HG03575 (cell line): ENCODE results near the gene HINT2.

Experiments
- ATAC-seq: cut with Tn5 transposase; IDR thresholded peaks from one replicate; pipeline ENCODE4 v1.9.1; 2021; ENCODE audit not compliant: unreplicated experiment, insufficient number of reproducible peaks, low FRiP score; ENCODE audit errors: extremely low read depth

Gene HINT2

GRCh38 chr9:35814841-35815543 lies at the start of gene HINT2:
Gene HINT2 (minus strand): TSS chr9:35815042. CDS start chr9:35814979, 63 bp downstream.
- peak; percentile 33 for ATAC-seq

DNA sequence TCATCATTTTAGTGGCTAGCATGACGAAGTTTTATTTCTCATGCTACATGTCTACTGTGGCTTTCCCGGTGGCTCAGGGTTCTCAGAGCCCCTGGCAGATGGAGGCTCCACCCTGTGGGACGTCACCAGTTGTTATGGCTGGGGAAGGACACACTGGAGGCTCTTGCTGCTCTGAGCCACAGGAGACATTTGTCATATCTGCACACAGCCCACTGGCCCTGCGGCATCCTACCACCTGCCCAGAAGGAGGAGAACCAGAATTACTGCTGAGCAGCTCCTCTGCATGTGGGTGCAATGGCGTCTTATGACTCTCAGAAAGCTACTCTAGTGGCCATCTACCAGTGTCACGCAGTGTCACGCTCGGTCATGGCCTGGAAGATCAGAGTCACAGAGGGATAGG lies 48.7 kb upstream of the HINT2 start:
- ATAC-seq = no peak

- ATAC-seq = no peak
Measured at GRCh38 chr9:35862328-35862727, 47.5 kb upstream of the HINT2 start.

- ATAC-seq = no peak
Measured at GRCh38 chr9:35861161-35861897, 46.5 kb upstream of the HINT2 start.

DNA sequence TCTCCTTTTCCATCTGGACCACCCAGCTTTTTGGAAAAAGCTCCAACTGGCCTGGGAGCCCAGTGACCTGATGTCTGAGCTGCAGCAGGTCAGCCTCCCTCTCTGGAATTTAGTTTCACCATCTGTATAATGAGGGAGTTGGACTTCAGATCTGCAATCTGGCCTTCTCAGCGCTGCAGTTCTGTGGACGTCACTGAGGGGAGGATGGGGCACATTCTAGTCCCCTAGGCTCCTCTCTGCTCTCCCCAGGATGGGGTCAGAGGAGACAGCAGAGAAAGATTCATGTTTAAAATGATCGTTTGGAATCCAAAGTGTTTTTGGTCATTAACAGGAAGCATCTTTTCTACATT lies 45.1 kb upstream of the HINT2 start:
- ATAC-seq = no peak

DNA sequence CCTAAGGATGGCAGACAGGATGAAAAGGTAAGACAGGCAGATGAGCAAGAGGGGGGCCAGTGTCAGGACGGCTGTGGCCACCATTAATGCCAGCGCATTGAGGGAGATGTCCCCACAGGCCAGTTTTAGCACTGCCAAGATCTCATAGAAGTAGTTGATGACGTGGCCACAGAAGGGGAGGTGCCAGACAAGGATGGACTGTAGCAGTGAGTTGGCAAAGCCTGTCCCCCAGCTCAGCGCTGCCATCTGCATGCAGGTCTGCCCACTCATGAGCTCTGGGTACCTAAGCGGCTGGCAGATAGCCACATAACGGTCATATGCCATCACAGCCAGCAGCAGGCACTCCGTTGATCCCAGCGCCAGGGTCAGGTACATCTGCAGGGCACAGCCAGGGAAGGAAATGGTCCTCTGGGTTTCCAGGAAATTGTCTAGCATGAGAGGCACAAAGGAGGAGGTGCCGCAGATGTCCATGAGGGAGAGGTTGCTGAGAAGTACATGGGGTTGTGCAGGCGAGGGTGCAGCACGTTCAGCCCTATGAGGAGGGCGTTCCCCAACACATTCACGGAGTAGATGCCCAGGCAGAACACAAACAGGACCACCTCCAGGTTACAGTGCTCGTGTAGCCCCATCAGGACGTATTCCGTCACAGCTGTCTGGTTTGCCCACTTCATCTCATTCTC lies 44.6 kb upstream of the HINT2 start:
- no peak for ATAC-seq

- no peak for ATAC-seq
Measured at GRCh38 chr9:35858458-35858857, 43.6 kb upstream of the HINT2 start.

- ATAC-seq = no peak
Measured at GRCh38 chr9:35856882-35857281, 42.0 kb upstream of the HINT2 start.

GRCh38 chr9:35856206-35856605 lies 41.4 kb upstream of the HINT2 start:
- ATAC-seq = no peak

- no peak for ATAC-seq
Measured at GRCh38 chr9:35854091-35854762, 39.4 kb upstream of the HINT2 start.

- ATAC-seq = no peak
Measured at GRCh38 chr9:35852876-35853865, 38.3 kb upstream of the HINT2 start.

- ATAC-seq = no peak
Measured at GRCh38 chr9:35852267-35852815, 37.5 kb upstream of the HINT2 start.

- ATAC-seq = peak; percentile 83
Measured at GRCh38 chr9:35847792-35848572, 33.1 kb upstream of the HINT2 start.

DNA sequence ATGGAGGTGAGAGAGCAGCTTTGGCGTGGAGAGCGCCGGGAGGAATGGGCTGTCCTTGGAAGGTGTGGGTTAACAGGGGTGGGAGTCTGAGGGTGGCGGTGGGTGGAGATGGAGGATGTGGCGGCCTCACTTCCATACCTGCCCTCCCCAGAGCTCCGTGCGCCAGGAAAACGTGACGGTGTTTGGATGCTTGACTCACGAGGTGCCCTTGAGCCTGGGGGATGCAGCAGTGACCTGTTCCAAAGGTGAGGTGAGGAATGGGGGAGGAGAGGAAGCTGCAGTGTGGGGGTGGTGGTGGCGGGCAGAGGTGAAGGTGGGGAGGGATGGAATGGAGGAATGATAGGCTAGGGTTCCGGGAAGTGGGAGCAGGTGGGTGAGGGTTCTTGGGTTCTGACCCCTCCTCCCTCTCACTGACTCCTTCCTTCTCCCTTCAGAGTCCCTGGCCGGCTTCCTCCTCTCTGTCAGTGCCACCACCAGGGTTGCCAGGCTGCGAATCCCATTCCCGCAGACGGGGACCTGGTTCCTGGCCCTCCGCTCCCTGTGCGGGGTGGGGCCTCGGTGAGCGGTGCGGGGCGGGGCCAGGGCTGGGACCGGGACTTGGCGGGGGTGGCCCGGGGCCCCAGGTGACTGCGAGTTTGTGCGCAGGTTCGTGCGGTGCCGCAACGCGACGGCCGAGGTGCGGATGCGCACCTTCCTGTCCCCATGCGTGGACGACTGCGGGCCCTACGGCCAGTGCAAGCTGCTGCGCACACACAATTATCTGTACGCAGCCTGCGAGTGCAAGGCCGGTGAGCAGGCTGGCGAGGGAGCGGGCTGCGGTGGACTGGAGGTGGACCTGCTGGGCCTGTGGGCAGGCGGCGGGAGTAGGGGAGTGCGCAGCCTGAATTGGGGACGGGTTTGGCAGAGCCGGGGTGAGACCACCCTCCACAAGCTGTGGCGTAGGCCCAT lies 31.3 kb upstream of the HINT2 start:
- no peak for ATAC-seq

- no peak for ATAC-seq
Measured at GRCh38 chr9:35844628-35845270, 29.9 kb upstream of the HINT2 start.

GRCh38 chr9:35842795-35843194 lies 28.0 kb upstream of the HINT2 start:
- no peak for ATAC-seq
